HG03066 (cell line): ENCODE results near the gene TTC4.

Experiments
- ATAC-seq: cut with Tn5 transposase; IDR thresholded peaks from one replicate; pipeline ENCODE4 v1.9.1; 2021; ENCODE audit warnings: low read depth; ENCODE audit not compliant: unreplicated experiment

The TTC4 gene

DNA sequence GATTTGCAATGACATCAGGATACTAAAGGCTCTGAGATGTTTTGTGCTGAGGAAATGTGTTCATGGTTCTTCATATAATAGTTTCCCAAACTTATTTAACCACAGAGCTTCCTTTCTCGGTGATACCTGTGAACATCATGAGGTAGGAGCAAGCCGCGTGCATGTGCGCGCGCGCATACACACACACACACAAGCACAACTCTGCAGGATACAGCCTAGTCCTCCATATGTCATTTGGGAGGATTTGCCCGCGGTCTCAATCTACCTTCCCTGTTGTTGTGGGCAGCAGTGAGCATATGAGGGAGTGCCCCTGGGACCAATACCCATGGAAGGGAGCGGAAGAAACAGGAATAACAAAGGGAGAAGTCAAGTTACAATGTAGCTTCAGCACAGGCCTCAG, 12.2 kb upstream of the TTC4 start:
- ATAC-seq: no peak

DNA sequence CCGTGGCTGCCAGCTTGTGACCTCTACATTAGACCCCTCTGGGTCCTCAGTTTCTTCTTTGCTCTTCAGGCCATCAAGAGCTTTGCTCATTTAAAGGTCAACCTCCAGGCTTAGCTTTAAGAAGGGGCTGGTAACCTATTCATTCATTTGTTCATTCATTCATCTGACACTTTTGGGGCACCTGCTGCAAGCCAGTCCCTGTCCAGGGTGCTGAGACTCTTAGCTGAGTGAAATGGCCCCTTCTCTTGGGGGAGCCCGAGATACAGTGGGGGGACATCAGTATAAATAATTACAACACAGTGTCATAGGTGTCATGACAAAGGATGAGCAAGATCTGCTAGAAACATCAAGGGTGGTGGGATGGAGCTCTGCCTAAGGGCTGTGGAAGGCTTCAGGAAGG, 10.5 kb upstream of the TTC4 start:
- ATAC-seq: no peak

DNA sequence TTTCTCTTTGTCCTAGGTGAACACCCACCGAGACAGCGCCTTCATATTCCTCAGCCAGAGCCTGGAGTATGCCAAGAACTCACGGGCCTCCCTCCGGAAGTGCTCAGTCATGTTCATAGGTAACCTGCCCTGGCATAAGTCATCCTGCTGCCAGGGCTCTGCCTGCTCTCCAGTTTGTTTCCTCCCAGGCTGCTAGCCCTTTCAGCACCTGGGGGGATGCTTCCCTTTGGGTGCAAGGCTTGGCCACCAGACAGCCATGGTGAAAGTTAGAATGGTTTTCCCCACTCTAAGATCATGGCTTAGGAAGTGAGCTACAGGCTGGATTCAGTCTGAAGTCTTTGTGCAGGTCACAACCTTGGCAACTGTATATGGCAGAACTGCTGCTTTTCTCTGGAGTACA, 9.2 kb upstream of the TTC4 start:
- ATAC-seq: no peak

DNA sequence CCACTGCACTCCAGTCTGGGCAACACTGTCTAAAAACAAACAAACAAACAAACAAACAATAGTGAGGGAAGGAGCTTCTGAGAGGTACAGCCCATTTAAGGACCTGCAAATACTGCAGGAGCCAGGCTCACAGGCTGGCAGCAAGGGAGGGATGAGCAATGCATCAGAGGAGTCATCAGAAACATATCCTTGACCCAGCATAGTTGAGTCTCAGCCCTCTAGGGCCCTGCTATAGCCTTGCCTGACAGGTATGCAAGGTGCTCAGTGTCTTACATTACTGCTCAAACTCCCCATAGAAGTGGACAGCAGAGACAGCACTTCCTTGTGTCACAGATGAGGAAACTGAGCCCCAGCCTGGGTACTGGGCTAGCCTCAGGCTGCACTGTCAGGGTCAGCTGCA, 7.3 kb upstream of the TTC4 start:
- ATAC-seq: no peak

DNA sequence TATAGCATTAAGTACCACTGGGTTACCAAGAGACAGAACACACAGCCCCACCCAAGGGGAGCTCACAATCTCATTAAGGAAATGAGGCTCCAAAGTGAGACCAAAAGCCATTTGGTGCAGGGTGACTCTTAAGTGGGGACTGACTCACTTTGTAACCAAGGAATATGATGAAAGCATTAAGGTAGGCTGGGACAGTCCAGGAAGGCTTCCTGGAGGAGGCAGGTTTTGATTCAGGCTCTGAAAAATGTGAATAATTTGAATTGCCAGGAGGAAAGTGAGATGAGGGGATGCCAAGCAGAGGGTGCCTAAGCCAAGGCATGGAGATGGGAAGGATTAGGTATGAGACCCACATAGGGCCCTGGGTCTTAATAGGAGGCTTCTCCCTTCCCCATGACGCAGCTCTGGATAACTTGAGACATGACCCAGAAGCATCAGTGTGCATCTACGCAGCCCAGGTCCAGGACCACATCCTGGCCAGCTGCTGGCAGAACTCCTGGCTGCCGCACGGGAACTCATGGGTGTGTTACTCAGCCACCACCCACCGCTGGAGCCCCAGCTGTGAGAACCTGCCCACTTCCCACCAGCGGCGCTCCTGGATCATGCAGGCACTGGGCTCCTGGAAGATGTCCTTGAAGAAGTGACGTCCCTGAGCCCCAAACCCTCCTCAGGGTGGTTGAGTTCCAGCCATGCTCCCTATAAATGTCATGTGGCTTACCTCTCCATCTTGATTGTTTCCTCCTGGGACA, 5.9 kb upstream of the TTC4 start:
- no peak for ATAC-seq

DNA sequence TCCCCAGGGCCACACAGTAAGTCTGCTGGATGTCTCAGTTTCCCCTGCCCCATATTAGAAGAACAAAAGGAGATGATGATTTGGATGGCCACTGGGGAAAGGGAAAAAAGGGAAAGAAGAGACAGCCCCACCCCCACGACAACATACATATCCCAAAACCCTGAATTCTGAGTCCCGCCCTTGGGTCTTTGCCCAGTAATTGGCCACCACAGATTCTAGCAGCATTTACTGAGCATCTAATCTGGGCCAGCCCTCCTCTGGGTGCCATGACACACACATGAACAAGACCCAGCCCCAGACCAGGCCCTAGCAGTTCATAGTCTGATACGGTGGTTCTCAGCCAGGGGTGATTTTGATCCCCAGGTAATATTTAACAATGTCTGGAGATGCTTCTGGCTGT, 5.2 kb upstream of the TTC4 start:
- ATAC-seq: no peak

DNA sequence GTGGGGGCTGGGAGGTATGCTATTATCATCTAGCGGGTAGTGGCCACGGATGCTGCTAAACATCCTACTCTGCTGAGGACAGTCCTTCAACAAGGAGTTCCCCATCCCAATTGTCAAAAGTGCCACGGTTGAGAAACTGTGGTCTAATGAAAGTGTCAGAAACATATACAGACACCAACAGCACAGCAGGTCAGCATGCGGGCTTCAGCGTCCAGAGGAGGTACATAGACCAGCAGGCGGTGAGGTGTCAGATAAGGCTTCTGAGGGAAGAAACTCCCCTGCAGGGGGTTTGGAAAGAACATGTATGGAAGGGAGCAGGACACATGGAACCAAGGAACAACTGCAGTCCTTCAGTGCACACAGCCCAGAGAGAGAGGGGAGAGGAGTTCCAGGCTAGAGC, 4.8 kb upstream of the TTC4 start:
- no peak for ATAC-seq

DNA sequence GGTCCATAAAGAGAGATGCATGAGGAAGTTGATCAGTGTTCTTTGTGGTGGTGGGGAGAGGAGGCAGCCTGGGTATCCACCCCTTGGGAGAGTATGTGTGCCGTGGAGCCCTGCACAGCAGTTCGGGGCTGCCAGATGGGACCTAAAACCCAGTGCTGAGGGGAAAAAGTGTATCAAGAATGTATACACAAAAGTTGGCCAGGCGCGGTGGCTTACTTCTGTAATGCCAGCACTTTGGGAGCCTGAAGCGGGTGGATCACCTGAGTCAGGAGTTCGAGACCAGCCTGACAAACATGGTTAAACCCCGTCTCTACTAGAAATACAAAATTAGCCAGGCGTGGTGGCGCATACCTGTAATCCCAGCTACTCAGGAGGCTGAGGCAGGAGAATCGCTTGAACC, 4.1 kb upstream of the TTC4 start:
- ATAC-seq: no peak

DNA sequence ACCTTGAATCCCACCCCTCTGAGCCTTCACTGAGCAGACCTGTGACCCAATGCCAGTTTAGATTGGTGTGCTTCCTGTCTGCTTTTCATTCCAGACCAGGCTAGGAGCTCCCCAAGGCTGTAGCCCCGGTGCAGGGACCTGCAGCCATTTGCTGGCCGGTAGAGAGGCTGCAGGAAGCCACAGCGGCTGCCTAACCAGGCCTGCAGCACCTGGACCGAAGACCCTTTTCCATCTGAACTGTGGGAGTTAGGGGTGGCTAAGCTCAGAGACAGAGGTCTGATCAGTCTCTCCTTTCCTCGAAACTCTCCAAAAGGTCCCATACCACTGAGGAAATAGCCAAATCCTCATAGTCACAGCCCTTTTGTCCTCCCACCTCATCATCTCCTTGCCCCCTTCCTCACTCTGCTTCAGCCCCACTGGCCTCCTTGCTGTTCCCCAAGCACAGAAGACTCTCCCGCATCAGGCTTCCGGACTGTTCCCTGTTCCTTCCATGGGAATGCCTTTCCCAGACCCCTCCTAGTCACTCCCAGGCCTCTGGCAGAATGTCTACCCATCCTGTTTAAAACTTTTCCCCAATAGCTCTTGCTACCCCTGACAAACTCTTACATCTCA, 674 bp upstream of the TTC4 start:
- no peak for ATAC-seq

DNA sequence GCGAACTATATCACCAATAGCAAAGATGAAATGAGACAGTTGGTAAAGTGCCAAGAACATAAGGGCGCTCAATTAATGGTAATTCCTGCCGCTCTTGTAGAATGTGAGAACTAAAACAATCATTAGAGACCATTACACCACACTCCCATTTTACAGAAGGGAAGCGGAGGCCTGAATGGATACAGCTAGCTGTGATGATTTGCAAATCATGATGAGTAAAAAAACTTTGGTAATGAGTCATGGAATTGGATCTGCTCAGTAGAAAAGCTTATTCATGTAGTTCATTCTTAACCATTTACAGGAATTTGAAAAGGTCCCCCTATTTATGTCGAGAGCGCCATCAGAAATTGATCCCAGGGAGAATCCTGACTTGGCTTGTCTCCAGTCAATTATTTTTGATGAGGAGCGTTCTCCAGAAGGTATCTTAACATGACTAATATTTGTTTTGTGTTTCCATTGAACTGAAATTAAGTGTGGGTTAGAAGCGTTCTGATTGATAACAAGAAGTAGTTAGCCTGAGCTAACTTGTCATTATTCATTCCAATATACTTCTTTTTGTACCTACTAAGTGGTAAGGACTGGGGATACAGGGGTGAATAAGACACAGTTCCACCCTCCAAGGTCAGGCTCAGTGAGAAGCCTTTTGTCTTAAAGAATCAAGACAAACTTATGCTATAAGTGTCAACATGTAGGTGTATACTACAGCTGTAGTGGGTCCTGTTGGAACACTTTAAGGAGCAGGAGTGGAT, 812 bp downstream of the TTC4 start:
- no peak for ATAC-seq

DNA sequence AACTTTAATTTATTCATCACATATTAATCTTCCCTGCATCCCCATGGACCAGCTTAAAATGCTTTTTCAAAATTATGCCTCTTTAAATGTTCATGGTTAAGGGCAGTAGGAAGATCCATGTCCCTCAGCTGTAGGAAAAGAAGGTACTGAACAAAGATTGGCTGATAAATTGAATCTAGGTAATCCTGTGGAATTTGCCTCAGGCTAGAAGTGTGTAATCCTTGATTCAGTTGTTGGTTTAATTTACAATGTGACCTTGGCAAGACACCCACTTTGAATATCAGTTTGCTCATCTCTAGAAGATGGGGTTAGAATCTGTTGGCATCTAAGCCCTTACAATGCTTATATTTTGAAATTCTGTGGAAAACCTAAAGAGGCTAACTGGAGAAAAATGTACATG, 6.1 kb downstream of the TTC4 start:
- no peak for ATAC-seq

DNA sequence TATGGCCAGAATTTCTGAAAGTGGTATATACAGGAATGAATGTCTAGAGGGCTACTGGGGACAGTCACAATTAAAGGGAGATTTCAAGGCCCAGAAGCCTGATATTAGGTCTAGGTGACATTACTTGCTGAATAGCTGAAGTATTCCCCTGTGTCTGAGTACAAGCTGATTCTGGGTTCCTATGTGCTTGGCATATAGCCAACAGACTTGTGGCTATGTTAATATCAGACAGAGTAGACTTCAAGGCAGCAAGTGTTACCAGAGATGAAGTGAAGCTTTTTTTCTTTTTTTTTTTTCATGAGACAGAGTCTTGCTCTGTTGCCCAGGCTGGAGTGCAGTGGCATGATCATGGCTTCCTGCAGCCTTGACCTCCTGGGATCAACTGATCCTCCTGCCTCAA, 8.3 kb downstream of the TTC4 start:
- ATAC-seq: no peak

DNA sequence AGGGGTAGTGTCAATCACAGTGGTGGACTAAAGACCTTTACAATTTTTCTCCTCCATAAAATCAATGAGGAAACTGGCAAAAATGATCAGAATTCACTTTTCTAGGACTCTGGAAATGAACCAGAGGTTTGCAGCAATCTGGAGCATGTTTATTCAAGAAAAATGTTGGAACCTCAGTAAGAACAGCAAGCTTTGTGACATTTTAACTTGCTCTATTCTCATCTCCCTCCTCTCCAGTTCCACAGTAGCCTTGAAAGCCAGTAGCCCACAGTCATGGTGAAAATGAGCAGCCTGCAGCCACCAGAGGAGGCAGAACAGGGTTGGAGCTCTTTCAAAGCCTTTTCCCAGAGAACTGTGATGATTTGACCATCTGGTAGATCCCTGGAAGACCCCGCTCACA, 9.1 kb downstream of the TTC4 start:
- no peak for ATAC-seq

DNA sequence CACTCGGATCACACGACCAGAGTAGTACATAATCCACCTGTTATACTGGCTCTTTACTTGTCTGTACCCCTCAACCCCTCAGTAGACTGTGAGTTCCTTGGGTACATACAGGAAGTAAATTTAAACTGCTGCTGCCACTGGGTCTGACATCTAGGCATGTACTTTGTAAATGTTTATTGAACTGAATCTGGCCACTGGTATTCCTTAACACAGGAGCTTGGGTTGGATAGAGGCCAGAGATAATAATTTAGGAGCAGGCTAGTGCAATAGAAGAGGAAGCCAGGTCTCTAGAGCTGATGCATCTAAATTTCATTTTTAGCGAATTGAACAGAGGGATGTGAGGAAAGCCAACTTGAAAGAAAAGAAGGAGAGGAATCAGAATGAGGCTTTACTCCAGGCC, 12.4 kb downstream of the TTC4 start:
- no peak for ATAC-seq

DNA sequence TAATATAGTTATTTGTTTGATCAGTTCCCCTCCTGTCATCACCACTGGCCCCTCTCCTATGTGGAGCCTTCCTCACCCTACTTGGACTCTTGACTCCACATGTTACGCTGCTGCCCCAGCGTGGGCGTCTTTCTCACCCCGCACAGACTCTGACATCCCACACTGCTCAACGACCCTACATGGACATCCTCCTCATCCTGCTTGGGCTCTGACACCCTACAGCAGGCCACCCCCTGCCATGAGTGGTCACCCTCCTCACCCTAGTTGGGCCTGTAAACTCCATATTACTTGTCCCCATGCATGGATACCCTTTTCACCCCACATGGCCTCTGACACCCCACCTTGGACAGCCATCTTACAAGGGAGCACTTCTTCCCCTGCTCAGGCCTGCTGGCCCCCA, 21.0 kb downstream of the TTC4 start:
- no peak for ATAC-seq

DNA sequence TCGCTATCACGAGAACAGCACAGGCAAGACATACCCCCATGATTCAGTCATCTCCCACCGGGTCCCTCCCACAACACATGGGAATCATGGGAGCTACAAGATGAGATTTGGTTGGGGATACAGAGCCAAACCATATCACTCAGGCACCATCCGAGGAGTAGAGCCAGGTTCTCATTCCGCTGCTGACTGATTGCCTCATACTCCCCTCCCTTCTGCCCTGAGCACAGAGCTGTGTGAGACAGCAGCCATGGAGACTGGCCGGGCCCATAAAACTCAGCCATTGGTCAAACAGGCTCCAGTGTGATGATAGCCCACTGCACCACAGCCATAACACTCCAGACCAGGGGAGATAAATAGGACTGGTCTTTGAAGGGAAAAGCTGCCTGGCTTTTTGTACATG, 22.6 kb downstream of the TTC4 start:
- ATAC-seq: no peak

DNA sequence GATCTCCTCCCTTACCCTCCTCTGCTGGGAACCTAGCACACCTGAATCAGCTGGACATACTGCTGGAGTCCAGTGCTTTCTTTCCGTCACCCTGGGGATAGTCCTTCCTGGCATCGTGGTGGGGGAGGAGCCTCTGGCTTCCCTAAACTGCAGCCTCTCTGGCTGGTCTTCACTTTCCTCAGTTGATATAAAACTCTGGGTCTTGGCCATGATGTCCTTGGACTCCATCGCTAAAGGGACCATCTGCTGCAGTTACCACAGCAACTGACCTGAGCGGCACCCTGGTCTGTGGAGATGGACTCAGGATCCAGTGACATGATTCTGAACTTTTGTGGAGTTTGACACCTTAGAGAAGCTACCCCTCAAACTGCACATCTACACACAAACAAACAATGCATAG, 25.9 kb downstream of the TTC4 start:
- no peak for ATAC-seq

DNA sequence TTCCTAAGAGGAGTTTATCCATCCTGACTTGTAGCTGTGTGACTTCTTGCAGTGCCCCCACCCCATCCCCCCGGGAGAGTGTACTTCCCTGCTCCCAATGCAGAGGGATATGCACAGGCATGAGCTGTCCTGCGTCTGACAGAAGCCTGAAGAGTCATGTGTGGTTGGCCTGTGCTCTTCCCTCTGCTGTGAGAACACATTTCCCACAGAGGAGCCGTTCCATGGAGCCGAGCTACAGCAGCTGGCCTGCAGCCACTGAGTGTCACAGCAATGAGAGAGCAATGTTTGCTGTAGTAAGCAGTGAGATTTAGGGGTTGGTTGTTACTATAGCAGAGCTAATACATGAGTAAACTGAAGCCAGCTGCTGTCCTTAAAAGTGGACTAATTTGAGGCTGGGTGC, 26.6 kb downstream of the TTC4 start:
- no peak for ATAC-seq

DNA sequence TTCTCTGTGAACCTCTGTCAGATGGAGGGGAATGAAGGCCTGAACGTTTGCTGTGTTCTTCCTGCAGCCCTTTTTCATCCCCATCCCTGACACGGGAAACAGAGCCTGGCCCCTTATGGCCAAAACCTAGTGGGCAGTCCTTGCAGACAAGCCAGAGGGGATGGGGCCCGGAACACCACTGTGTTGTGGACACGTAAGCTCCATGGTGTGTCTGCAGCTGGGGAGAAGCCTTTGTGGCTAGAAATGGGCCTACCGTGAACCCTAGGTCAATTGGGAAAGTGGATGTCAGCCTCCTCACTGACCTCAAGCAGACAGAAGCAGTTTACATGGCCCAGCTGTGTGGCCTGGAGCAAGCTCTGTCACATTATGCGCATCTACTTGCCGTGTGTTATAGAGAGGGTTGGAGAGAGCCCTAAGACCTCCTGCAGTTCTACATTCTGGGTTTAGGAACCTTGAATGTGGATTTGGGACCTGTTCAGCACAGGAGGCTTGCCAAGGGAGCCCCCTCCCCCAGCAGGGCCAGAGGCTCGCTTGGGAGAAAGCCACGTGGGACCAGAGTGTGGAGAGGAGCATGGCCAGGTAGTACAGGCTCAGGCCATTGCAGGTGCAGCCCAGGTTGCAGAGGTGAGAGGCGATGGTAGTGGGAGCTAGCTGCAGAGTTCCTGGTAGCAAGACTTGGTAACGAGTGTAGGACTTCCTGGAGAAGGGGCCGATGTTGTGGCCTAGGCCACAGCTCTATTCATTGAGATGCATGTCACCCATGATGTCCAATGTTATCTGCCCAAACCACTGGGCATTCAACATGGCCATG, 28.0 kb downstream of the TTC4 start:
- no peak for ATAC-seq

DNA sequence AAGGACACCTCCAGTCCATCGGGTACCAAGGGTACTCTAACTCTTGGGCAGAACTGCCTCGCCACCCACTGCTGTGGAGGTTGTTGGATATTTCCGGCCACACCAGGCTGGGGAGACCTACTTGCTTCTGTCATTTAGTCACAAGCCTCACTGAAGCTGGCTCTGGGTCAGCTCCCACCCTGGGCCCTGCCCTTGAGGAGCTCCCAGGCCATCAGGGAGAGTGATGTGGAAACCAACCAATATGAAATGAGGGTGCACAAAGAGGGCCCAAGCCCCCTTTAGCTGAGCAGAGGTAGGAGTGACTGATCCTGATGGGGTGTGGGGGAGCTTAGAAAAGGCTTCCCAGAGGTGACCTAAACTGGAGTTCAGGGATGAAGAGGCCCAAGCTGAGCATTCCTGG, 29.0 kb downstream of the TTC4 start:
- no peak for ATAC-seq

DNA sequence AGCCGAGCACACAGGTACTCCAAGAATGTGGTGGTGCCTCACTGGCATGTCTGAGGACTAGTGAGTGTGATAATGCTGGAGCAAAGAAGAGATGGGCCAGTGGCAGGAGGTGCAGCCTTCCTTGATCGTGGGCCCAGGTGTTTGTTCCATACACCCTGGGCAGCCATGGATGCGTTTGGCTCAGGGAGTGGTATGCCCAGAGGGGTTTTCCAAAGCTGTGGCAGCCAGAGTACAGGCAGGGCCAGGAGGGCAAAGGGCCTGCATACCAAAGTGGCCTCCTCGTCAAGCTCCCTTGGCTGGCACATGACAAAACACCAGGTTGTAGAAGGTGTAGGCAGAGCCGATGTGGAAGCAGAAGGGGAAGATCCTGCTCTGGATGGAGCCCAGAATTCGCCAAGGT, 29.6 kb downstream of the TTC4 start:
- no peak for ATAC-seq
